Mesenchymal stem cell (in vitro differentiated cells and primary cell): ENCODE measurements around the gene ACAA1.
A peak's percentile ranks its signal among the peaks of the same experiment; 100 is the strongest.

ENCODE experiments used
- DNase-seq: peaks from one replicate; pipeline ENCODE4 v3.0.0-alpha.2; 2013
- H2AFZ ChIP-seq: one replicate; pipeline ENCODE4 v1.6.1; 2013; ENCODE audit warnings: low read depth, mild to moderate bottlenecking, control low read depth, inconsistent platforms, low read length, moderate library complexity
- H2AK5ac ChIP-seq: 2 replicates; pipeline ENCODE4 v1.6.1; 2013; ENCODE audit warnings: low read length, moderate library complexity, mild to moderate bottlenecking, inconsistent platforms; ENCODE audit not compliant: severe bottlenecking
- H2BK120ac ChIP-seq: one replicate; pipeline ENCODE4 v1.6.1; 2013; ENCODE audit warnings: low read depth, mild to moderate bottlenecking, inconsistent platforms, low read length, moderate library complexity
- H2BK12ac ChIP-seq, 2 experiments: one replicate each; pipeline ENCODE4 v1.6.1; 2013; ENCODE audit warnings: inconsistent platforms in 2 of 2, low read length in 2 of 2, mild to moderate bottlenecking in 2 of 2, moderate library complexity in 2 of 2, control low read depth in 1 of 2
- H2BK15ac ChIP-seq: one replicate; pipeline ENCODE4 v1.6.1; 2013; ENCODE audit warnings: mild to moderate bottlenecking, low read depth, inconsistent platforms; ENCODE audit not compliant: poor library complexity, severe bottlenecking
- H2BK5ac ChIP-seq: 2 replicates; pipeline ENCODE4 v1.6.1; 2013; ENCODE audit warnings: low read depth, mild to moderate bottlenecking, low read length, control low read depth, inconsistent platforms; ENCODE audit not compliant: poor library complexity, severe bottlenecking
- H3K14ac ChIP-seq, 2 experiments: one replicate each; pipeline ENCODE4 v1.6.1; 2013; ENCODE audit warnings: inconsistent platforms in 2 of 2, low read length in 2 of 2, control low read depth in 1 of 2, mild to moderate bottlenecking in 1 of 2, moderate library complexity in 1 of 2
- H3K18ac ChIP-seq, 2 experiments: one replicate each; pipeline ENCODE4 v1.6.1; 2013; ENCODE audit warnings: inconsistent platforms in 2 of 2, low read length in 2 of 2, control low read depth in 1 of 2, low read depth in 1 of 2, mild to moderate bottlenecking in 1 of 2
- H3K23ac ChIP-seq, 2 experiments: one replicate each; pipeline ENCODE4 v1.6.1; 2013; ENCODE audit warnings: inconsistent platforms in 2 of 2, low read length in 2 of 2, mild to moderate bottlenecking in 2 of 2, moderate library complexity in 2 of 2, control low read depth in 1 of 2
- H3K27ac ChIP-seq: 2 replicates; pipeline ENCODE4 v1.5.1; 2013; ENCODE audit warnings: mild to moderate bottlenecking, moderate library complexity, low read length, control low read depth, inconsistent platforms; ENCODE audit not compliant: poor library complexity, severe bottlenecking
- H3K27me3 ChIP-seq, 2 experiments: 2 replicates each; pipeline versions ENCODE4 v1.6.1 to v1.7.0; 2013; ENCODE audit warnings: low read length in 2 of 2, mild to moderate bottlenecking in 2 of 2, moderate library complexity in 2 of 2, control low read depth in 1 of 2, inconsistent platforms in 1 of 2; ENCODE audit not compliant: control insufficient read depth in 1 of 2, insufficient read depth in 1 of 2
- H3K36me3 ChIP-seq, 2 experiments: 2 replicates each; pipeline versions ENCODE4 v1.6.1 to v1.7.0; 2013; ENCODE audit warnings: low read length in 2 of 2, control low read depth in 1 of 2, inconsistent platforms in 1 of 2, low read depth in 1 of 2, mild to moderate bottlenecking in 1 of 2; ENCODE audit not compliant: insufficient read depth in 2 of 2, control insufficient read depth in 1 of 2
- H3K4ac ChIP-seq, 2 experiments: one replicate each; pipeline ENCODE4 v1.6.1; 2013; ENCODE audit warnings: inconsistent platforms in 2 of 2, low read length in 2 of 2, mild to moderate bottlenecking in 2 of 2, moderate library complexity in 2 of 2, control low read depth in 1 of 2, low read depth in 1 of 2
- H3K4me1 ChIP-seq: 2 replicates; pipeline ENCODE4 v1.6.1; 2013; ENCODE audit warnings: low read depth, low read length, control low read depth; ENCODE audit not compliant: control insufficient read depth, insufficient read depth
- H3K4me2 ChIP-seq: 2 replicates; pipeline ENCODE4 v1.6.1; 2013; ENCODE audit warnings: low read length, mild to moderate bottlenecking, inconsistent platforms; ENCODE audit not compliant: poor library complexity, severe bottlenecking
- H3K4me3 ChIP-seq, 2 experiments: 2 replicates each; pipeline versions ENCODE4 v1.5.1 to v1.7.0; 2013; ENCODE audit warnings: low read length in 2 of 2, mild to moderate bottlenecking in 2 of 2, control low read depth in 1 of 2, low read depth in 1 of 2; ENCODE audit not compliant: insufficient read depth in 1 of 2
- H3K79me1 ChIP-seq: replicated peaks from 2 replicates; pipeline ENCODE4 v1.6.1; 2013; ENCODE audit warnings: mild to moderate bottlenecking, control low read depth, low read length, inconsistent platforms; ENCODE audit not compliant: poor library complexity, severe bottlenecking
- H3K9ac ChIP-seq: 2 replicates; pipeline ENCODE4 v1.7.0; 2013; ENCODE audit warnings: mild to moderate bottlenecking, low read length, moderate library complexity
- H3K9me3 ChIP-seq: 2 replicates; pipeline ENCODE4 v1.7.0; 2013; ENCODE audit warnings: mild to moderate bottlenecking, low read length; ENCODE audit not compliant: control insufficient read depth
- H4K8ac ChIP-seq: one replicate; pipeline ENCODE4 v1.6.1; 2013; ENCODE audit warnings: inconsistent platforms, mild to moderate bottlenecking, low read length, moderate library complexity
- H4K91ac ChIP-seq: one replicate; pipeline ENCODE4 v1.6.1; 2013; ENCODE audit warnings: mild to moderate bottlenecking, low read length, inconsistent platforms
- WGBS: methylation state at CpG from one replicate; pipeline ENCODE4 v1.1.7; 2013; ENCODE audit warnings: mixed read lengths; 5-methylcytosine and 5-hydroxymethylcytosine counted together

ACAA1 gene

GRCh38 chr3:38154033-38154494, 17.1 kb upstream of the ACAA1 start:
- Histone ChIP-seq H3K4me1 (no peaks in the 10 kb centered on the region), H2BK12ac (no peak overlapping the region), H4K91ac (no peak overlapping the region), H3K79me1 (no peaks in the 10 kb centered on the region), H3K27ac (no peak overlapping the region), H3K4ac (no peak overlapping the region), H2BK120ac (no peak overlapping the region), H4K8ac (no peak overlapping the region), H2AK5ac (no peak overlapping the region), H3K14ac (no peak overlapping the region), H3K9me3 (no peaks in the 10 kb centered on the region), H3K4me3 (no peak overlapping the region), H2AFZ (no peak overlapping the region), H3K23ac (no peak overlapping the region), H3K4me2 (no peak overlapping the region), H3K27me3 (no peaks in the 10 kb centered on the region), H2BK15ac (no peak overlapping the region), H3K18ac (no peak overlapping the region), H3K36me3 (no peaks in the 10 kb centered on the region), H2BK5ac (no peak overlapping the region), H3K9ac (peak overlapping the region; percentile 65)
- WGBS = 89% methylated on average over 2 of the region's 2 CpGs
- DNase-seq = peak; percentile 75

GRCh38 chr3:38153221-38153620, 16.3 kb upstream of the ACAA1 start:
- no peaks in the 10 kb centered on the region for H3K9me3 ChIP-seq
- no peaks in the 10 kb centered on the region for H3K36me3 ChIP-seq
- H3K4me1 ChIP-seq = no peaks in the 10 kb centered on the region
- WGBS = 95% methylated on average over 2 of the region's 2 CpGs
- H3K18ac ChIP-seq = no peak overlapping the region
- H2BK12ac ChIP-seq = no peak overlapping the region
- no peak overlapping the region for H3K4me2 ChIP-seq
- H3K27ac ChIP-seq = no peak overlapping the region
- no peak overlapping the region for H3K4me3 ChIP-seq
- no peak overlapping the region for H2BK15ac ChIP-seq
- no peak overlapping the region for H4K91ac ChIP-seq
- no peaks in the 10 kb centered on the region for H3K79me1 ChIP-seq
- no peak overlapping the region for H4K8ac ChIP-seq
- no peak overlapping the region for H3K9ac ChIP-seq
- H2AK5ac ChIP-seq = no peak overlapping the region
- H2BK120ac ChIP-seq = no peak overlapping the region
- H3K23ac ChIP-seq = no peak overlapping the region
- H2BK5ac ChIP-seq = no peak overlapping the region
- no peak overlapping the region for H3K14ac ChIP-seq
- H3K4ac ChIP-seq = no peak overlapping the region
- H2AFZ ChIP-seq = no peak overlapping the region
- no peak for DNase-seq
- H3K27me3 ChIP-seq = no peaks in the 10 kb centered on the region

- Histone ChIP-seq H3K79me1 (no peaks in the 10 kb centered on the region), H2AK5ac (no peak overlapping the region), H4K8ac (peak overlapping the region; percentile 38), H3K18ac (no peak overlapping the region), H2BK5ac (no peak overlapping the region), H3K27ac (no peak overlapping the region), H4K91ac (peak overlapping the region; percentile 63), H3K36me3 (no peaks in the 10 kb centered on the region), H2BK15ac (no peak overlapping the region), H2AFZ (no peak overlapping the region), H3K23ac (peak overlapping the region in 1 of 2 experiments; percentile 72), H3K4ac (no peak overlapping the region), H3K14ac (no peak overlapping the region), H3K9ac (no peak overlapping the region), H2BK120ac (no peak overlapping the region), H3K27me3 (no peaks in the 10 kb centered on the region), H3K4me3 (no peak overlapping the region), H3K4me2 (no peak overlapping the region), H2BK12ac (no peak overlapping the region), H3K4me1 (no peaks in the 10 kb centered on the region), H3K9me3 (no peaks in the 10 kb centered on the region)
- 78% methylated on average over 2 of the region's 2 CpGs for WGBS
- no peak for DNase-seq
Measured at GRCh38 chr3:38152609-38153008, 15.7 kb upstream of the ACAA1 start.

GRCh38 chr3:38151667-38152265, 14.8 kb upstream of the ACAA1 start:
- H3K4me1 ChIP-seq = no peaks in the 10 kb centered on the region
- H3K14ac ChIP-seq = no peak overlapping the region
- H2BK12ac ChIP-seq = no peak overlapping the region
- H3K18ac ChIP-seq = no peak overlapping the region
- H2AFZ ChIP-seq = no peak overlapping the region
- H3K4me2 ChIP-seq = no peak overlapping the region
- no peaks in the 10 kb centered on the region for H3K79me1 ChIP-seq
- peaks cover 5% of the 10 kb centered on the region for H3K9me3 ChIP-seq
- WGBS = 90% methylated on average over 2 of the region's 3 CpGs
- no peaks in the 10 kb centered on the region for H3K36me3 ChIP-seq
- DNase-seq = no peak
- H3K4ac ChIP-seq = no peak overlapping the region
- no peak overlapping the region for H2BK120ac ChIP-seq
- no peak overlapping the region for H3K23ac ChIP-seq
- H4K91ac ChIP-seq = no peak overlapping the region
- no peak overlapping the region for H3K27ac ChIP-seq
- no peak overlapping the region for H4K8ac ChIP-seq
- no peak overlapping the region for H2AK5ac ChIP-seq
- H2BK5ac ChIP-seq = no peak overlapping the region
- H3K9ac ChIP-seq = no peak overlapping the region
- H3K27me3 ChIP-seq = no peaks in the 10 kb centered on the region
- H3K4me3 ChIP-seq = no peak overlapping the region
- H2BK15ac ChIP-seq = no peak overlapping the region
